Epithelial cell of esophagus (primary cell): ENCODE data around the gene DNAJC9.
"Not testable (repeated sequence)": the region's sequence is repeated elsewhere in the genome, so short reads cannot be mapped to it uniquely, and the experiment has no call there.

Experiments
- DNase-seq: peaks from one replicate; pipeline ENCODE4 v3.0.0; 2010; ENCODE audit warnings: low read depth
- H3K4me3 ChIP-seq: 2 replicates; pipeline ENCODE4 v1.5.1; 2011; ENCODE audit warnings: mild to moderate bottlenecking, low read length, control low read depth
- TF ChIP-seq, protein P1 (sequence below): IDR thresholded peaks from 2 replicates; pipeline ENCODE4 v1.5.1; 2011; ENCODE audit warnings: low read depth, mild to moderate bottlenecking, low read length, control low read depth, inconsistent platforms; ENCODE audit not compliant: insufficient read depth; ENCODE audit errors: missing control alignments

DNAJC9 gene

GRCh38 chr10:73263693-73264347 lies 16.8 kb upstream of the DNAJC9 start:
- peak; percentile 41 for DNase-seq
- H3K4me3 ChIP-seq, result no peak overlapping the region
- TF ChIP-seq, protein P1, sequence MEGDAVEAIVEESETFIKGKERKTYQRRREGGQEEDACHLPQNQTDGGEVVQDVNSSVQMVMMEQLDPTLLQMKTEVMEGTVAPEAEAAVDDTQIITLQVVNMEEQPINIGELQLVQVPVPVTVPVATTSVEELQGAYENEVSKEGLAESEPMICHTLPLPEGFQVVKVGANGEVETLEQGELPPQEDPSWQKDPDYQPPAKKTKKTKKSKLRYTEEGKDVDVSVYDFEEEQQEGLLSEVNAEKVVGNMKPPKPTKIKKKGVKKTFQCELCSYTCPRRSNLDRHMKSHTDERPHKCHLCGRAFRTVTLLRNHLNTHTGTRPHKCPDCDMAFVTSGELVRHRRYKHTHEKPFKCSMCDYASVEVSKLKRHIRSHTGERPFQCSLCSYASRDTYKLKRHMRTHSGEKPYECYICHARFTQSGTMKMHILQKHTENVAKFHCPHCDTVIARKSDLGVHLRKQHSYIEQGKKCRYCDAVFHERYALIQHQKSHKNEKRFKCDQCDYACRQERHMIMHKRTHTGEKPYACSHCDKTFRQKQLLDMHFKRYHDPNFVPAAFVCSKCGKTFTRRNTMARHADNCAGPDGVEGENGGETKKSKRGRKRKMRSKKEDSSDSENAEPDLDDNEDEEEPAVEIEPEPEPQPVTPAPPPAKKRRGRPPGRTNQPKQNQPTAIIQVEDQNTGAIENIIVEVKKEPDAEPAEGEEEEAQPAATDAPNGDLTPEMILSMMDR, result peak; percentile 55

- no peak overlapping the region for H3K4me3 ChIP-seq
- DNase-seq, result no peak
- TF ChIP-seq, protein P1, result no peak
Observed at GRCh38 chr10:73262880-73263555, 16.0 kb upstream of the DNAJC9 start.

GRCh38 chr10:73262105-73262730 lies 15.2 kb upstream of the DNAJC9 start:
- H3K4me3 ChIP-seq, result no peak overlapping the region
- TF ChIP-seq, protein P1, result no peak
- DNase-seq, result peak; percentile 95

GRCh38 chr10:73261362-73261995 lies 14.4 kb upstream of the DNAJC9 start:
- no peak for DNase-seq
- no peak overlapping the region for H3K4me3 ChIP-seq
- TF ChIP-seq, protein P1, result no peak

DNA sequence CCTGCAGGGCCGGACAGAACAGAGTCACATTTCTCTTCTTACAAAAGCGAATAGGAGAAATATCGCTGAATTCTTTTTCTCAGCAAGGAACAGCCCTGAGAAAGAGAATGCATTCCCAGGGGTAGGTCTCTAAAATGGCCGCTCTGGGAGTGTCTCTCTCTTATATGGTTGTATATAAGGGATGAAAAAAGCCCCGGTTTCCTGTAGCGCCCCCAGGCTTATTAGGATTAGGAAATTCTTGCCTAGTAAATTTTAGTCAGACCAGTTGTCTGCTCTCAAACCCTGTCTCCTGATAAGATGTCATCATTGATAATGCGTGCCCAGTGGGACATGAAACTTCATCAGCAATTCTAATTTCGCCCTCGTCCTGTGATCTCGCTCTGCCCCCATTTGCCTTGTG lies 11.6 kb upstream of the DNAJC9 start:
- not testable (repeated sequence) for H3K4me3 ChIP-seq, DNase-seq

- H3K4me3 ChIP-seq, result peak overlapping the region; percentile 73
- peak; percentile 15 for DNase-seq
- TF ChIP-seq, protein P1, result peak; percentile 23
Observed at GRCh38 chr10:73253225-73253555, 6.1 kb upstream of the DNAJC9 start.
